Cardiac atrium fibroblast (primary cell): ENCODE data around the gene PCNX2. TPM values are rescaled to one million over a fixed set of nuclear protein-coding genes. Genes with fewer than 3 reads are reported as not detected.

Experiments used
- total RNA-seq: library from RNA; depleted of rRNA; stranded (reverse); fragments of >200 nt; gene quantifications from 2 replicates; pipeline ENCODE4 v1.2.3, GENCODE V29; 2015

Gene PCNX2, protein sequence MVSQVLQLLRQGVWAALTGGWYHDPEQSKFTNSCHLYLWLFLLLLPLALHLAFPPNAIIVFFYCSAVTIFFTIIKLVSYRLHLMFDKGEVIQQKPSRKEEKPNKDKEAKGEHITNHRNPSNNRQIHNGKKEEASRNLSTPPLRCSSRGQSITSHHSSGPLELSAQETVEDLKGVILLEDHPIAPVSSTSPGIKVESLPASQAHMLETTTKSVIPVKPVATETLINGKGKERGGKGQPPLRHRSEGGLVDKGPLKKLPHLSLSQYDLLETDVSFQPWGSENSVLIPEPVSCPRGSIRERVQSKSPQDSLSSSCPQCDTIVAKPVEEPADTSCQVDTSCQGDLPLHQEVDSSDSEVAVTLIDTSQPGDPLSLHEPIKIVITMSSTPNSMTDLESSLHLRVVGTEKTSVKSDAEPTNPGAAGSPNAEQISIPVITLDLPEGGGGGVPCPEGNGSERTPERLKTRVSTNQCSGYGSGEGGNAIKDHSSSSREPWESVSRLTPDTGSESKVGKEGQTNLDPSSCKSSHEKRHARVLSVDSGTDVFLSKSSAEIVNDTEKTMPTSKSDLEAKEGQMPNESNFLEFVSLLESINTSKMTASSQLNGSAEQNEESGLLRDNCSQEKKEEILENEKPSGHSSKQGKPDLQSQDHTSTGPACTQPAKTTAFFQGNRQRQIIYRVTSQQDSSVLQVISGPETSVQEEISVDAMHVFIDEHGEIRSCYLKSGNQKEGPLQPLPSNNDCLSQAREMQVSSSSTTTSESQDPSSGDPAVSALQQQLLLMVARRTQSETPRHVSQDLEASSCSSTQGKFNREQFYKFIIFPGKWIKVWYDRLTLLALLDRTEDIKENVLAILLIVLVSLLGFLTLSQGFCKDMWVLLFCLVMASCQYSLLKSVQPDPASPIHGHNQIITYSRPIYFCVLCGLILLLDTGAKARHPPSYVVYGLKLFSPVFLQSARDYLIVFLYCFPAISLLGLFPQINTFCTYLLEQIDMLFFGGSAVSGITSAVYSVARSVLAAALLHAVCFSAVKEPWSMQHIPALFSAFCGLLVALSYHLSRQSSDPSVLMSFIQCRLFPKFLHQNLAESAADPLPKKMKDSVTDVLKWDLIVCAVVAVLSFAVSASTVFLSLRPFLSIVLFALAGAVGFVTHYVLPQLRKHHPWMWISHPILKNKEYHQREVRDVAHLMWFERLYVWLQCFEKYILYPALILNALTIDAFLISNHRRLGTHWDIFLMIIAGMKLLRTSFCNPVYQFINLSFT (N-terminal part only)
- 6.3 TPM in 2 replicates for total RNA-seq

DNA sequence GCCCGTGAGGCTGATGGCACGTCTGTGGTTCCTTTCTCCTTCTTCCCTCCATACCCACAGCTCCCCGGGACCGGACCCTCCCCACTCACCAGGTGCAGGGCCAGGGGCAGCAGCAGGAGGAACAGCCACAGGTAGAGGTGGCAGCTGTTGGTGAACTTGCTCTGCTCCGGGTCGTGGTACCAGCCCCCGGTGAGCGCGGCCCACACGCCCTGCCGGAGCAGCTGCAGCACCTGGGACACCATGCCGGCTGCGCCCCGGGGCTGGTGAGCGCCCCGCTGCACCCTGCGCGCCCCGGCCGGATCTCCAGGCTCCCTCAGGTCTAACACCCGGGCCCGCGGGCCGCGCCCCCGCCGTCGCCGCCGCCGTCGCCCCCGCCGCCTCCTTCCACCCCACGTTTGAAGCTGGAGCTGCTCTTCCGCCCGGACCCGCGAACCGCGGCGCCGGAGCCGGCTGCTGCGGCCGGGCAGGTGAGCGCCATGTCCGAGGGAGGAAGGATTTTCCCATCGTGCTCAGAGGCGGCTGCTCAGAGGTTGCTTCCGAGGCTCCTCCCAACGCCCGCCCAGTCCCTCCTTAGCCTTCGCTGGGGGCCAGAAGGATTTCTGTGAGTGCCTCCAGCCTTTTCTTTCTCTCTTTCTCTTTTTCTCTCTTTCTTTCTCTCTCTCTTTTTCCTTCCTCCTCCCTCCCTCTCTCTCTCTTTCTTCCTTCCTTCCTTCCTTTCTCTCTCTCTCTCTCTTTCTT, at the start of gene PCNX2:
PCNX2 (minus strand) TSS at position 489 of the 738 bp plus-strand sequence; CDS start at position 242, 247 bp downstream.

DNA sequence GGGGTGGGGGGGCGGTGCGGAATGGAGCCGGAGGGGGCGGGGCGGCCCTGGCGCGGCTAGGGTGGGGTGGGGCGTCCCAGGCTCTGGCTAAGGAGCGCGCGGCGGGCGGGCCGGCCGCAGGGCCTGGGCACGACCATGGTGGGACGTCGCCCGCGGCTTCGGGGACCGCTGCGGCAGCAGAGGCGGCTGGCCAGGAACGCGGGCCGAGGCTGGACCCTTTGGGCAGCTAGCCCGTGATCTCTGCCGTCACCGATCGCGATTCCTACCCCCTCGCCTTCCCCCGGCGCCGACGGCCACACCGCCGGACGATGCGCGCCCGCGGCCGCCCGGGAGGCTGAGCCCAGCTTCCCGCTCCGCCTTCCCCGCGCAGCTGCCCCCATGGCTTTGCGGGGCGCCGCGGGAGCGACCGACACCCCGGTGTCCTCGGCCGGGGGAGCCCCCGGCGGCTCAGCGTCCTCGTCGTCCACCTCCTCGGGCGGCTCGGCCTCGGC, 32.2 kb upstream of the PCNX2 start, which contains the start of gene MAP3K21:
MAP3K21 (plus strand) TSS at position 74 of the 491 bp plus-strand sequence; CDS start at position 379, 305 bp downstream.

DNA sequence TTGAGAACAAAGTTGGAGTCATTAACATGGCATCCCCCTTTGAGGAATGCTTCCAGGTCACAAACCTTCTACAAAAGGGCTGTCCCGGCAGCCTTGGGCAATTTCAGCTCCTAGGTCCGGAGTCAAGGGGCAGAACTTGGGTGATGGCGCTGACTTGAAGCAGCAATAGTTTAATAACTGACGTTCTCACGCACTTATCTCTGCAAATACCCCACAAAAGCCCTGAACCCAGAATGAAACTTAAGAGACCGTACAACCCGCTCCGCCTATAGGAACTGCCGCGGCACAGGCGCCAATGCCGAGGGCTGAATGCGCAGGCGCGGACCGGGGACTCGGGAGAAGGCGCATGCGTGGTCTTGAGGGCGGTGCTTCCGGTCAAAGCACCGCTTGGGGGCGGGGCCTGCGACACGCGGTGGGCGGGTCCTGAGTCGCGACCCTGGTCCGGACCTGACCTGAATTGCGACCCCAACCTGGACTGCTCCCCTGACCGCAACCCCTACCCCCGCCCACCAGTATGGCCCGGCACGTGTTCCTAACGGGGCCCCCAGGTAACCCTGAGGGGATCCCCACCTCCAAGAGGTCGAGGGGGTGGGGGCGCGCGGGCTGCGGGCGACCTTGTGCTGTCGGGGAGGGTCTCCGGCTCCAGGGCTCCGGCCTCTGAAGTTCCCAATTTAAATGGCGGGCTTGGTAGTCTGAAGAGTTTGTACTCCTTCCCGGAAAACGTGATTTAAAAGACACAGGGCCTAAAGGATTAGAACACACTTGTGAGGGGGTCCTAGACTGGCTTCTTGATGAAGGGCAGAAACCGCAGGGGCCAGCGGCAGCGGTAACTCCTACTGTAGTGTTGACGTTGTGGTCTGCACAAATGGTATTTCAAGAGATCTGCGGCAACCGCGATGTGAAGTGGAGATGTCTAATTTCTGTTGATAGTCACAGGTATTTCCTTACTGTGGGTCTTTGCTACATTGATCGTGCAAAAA, 345.0 kb downstream of the PCNX2 start, which contains the start of gene NTPCR:
NTPCR (plus strand) TSS at position 415 of the 980 bp plus-strand sequence; CDS start at position 515, 100 bp downstream.

Other genes starting within 250 kb of the PCNX2 start
- gene MAP3K21, start 32.0 kb upstream of the PCNX2 start, total RNA-seq = 0.65 TPM in 1 of 2 replicates, not detected in the other